Smooth muscle cell (in vitro differentiated cells): ENCODE measurements around the gene UACA. TPM values are rescaled to one million over a fixed set of nuclear protein-coding genes. Genes with fewer than 3 reads are reported as not detected.
"Not testable (repeated sequence)": the region's sequence is repeated elsewhere in the genome, so short reads cannot be mapped to it uniquely, and the experiment has no call there.

Source experiments
- DNase-seq: peaks from one replicate; lab custom pipeline; 2025; ENCODE audit not compliant: unreplicated experiment; lab: John Stamatoyannopoulos, UW
- H2AFZ ChIP-seq: fragments of 200-600 bp; sonication (generic); 2 replicates; pipeline ENCODE4 v1.6.0; 2016; ENCODE audit warnings: antibody characterized with exemption, low read depth, mild to moderate bottlenecking
- H3F3A ChIP-seq: fragments of 200-600 bp; sonication (generic); 2 replicates; pipeline ENCODE4 v1.6.0; 2017; ENCODE audit warnings: antibody characterized with exemption, low read depth
- H3K27ac ChIP-seq: fragments of 200-600 bp; sonication (generic); 2 replicates; pipeline ENCODE4 v1.5.1; 2016; ENCODE audit warnings: low read depth, mild to moderate bottlenecking
- H3K27me3 ChIP-seq: fragments of 200-600 bp; sonication (generic); 2 replicates; pipeline ENCODE4 v1.6.1; 2016; ENCODE audit warnings: low read depth, mild to moderate bottlenecking
- H3K36me3 ChIP-seq: fragments of 200-600 bp; sonication (generic); 2 replicates; pipeline ENCODE4 v1.5.1; 2016; ENCODE audit warnings: low read depth
- H3K4me1 ChIP-seq: fragments of 200-600 bp; sonication (generic); 2 replicates; pipeline ENCODE4 v1.5.1; 2016; ENCODE audit warnings: low read depth
- H3K4me2 ChIP-seq: fragments of 200-600 bp; sonication (generic); 2 replicates; pipeline ENCODE4 v1.6.0; 2016; ENCODE audit warnings: mild to moderate bottlenecking
- H3K4me3 ChIP-seq: fragments of 200-600 bp; sonication (generic); 2 replicates; pipeline ENCODE4 v1.5.1; 2016; ENCODE audit warnings: mild to moderate bottlenecking
- H3K79me2 ChIP-seq: fragments of 200-600 bp; sonication (generic); 2 replicates; pipeline ENCODE4 v1.6.0; 2016; ENCODE audit warnings: low read depth, mild to moderate bottlenecking
- H3K9ac ChIP-seq: fragments of 200-600 bp; sonication (generic); 2 replicates; pipeline ENCODE4 v1.6.0; 2016; ENCODE audit warnings: low read depth
- H3K9me3 ChIP-seq: fragments of 200-600 bp; sonication (generic); replicated peaks from 2 replicates; pipeline ENCODE4 v1.5.1; 2016; ENCODE audit warnings: low read depth
- H4K20me1 ChIP-seq: fragments of 200-600 bp; sonication (generic); 2 replicates; pipeline ENCODE4 v1.6.0; 2016; ENCODE audit warnings: low read depth
- CTCF ChIP-seq: fragments of 200-600 bp; sonication (generic); IDR thresholded peaks from 2 replicates; pipeline ENCODE4 v1.5.1; 2017; ENCODE audit warnings: borderline replicate concordance, mild to moderate bottlenecking, antibody characterized with exemption; ENCODE audit not compliant: insufficient read depth, poor library complexity, severe bottlenecking
- WGBS: methylation state at CpG from one replicate; pipeline ENCODE4 v1.1.7; 2016; ENCODE audit warnings: low lambda C conversion rate; 5-methylcytosine and 5-hydroxymethylcytosine counted together
- polyA plus RNA-seq: library from polyadenylated mRNA; unstranded; fragments of >200 nt; fragmentation: Nextera tagmentation; extraction: Ambion mirVana; gene quantifications from 2 replicates; pipeline ENCODE4 v1.2.1, GENCODE V29; 2016
- total RNA-seq: library from RNA; depleted of rRNA; stranded (reverse); fragments of >200 nt; gene quantifications from 2 replicates; pipeline ENCODE4 v1.2.3, GENCODE V29; 2014

The UACA gene
- total and polyA plus RNA-seq, 2 experiments from 2014 or later = 109 to 153 TPM

DNA sequence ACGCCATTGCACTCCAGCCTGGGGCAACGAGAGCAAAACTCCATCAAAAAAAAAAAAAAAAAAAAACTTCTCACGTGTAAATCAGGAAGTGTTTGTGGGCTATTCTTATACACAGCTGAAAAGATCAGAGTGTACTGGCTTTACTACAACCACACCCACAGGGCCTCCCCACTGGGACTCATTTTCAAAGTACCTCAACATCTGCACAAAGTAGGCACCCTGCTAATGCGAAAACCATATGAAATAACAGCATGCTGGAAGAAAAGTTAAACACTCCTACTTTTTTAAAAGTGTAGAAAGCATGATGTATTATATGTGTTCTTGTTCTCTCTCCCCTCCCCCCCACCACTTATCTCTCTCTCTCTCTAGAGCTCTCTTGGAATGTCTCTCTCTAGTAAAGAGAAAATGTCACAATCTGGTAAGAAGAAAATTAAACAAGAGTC, 11.1 kb downstream of the UACA start:
- no peaks in the 10 kb centered on the region for H3K4me1 ChIP-seq
- H3K4me2 ChIP-seq = no peak overlapping the region
- no peaks in the 10 kb centered on the region for H3F3A ChIP-seq
- no peak overlapping the region for H3K27ac ChIP-seq
- WGBS = 77% methylated on average over 4 of the region's 4 CpGs
- no peak overlapping the region for H3K9ac ChIP-seq
- peaks cover 98% of the 10 kb centered on the region for H3K79me2 ChIP-seq
- no peaks in the 10 kb centered on the region for H3K9me3 ChIP-seq
- H4K20me1 ChIP-seq = peaks cover 96% of the 10 kb centered on the region
- no peaks in the 10 kb centered on the region for H3K36me3 ChIP-seq
- no peak for DNase-seq
- no peaks in the 10 kb centered on the region for H3K27me3 ChIP-seq
- no peak for TF ChIP-seq CTCF
- H3K4me3 ChIP-seq = no peak overlapping the region
- no peak overlapping the region for H2AFZ ChIP-seq

DNA sequence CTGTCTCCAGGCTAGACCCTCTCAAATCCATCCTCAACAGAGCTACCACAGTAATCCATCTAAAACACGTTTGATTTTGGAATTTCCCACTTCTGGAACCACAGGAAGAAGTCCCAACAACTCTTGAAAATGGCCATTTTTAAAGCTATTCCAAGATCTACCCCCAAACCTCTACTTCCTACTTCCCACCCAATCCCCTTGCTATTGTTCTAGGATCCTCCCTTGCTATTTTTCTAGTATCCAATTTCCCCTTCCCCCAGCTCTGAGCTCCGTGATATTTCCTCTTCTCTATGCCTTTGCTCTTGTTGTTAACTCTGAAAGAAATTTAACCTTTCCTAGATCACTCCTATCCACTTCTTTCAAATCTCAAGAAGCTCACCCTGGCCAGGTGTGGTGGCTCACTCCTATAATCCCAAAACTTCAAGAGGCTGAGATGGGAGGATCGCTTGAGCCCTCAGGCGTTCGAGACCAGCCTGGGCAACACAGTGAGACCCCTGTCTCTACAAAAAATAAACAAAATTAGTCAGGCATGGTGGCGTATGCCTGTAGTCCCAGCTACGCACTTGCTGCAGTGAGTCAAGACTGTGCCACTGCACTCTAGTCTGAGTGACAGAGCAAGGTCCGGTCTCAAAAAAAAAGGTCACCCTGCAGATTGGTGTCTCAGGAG, 13.0 kb downstream of the UACA start:
- no peaks in the 10 kb centered on the region for H3K27me3 ChIP-seq
- H3K4me3 ChIP-seq = no peak overlapping the region
- WGBS = 94% methylated on average over 8 of the region's 8 CpGs
- no peaks in the 10 kb centered on the region for H3K4me1 ChIP-seq
- H2AFZ ChIP-seq = no peak overlapping the region
- H4K20me1 ChIP-seq = peaks cover 95% of the 10 kb centered on the region
- H3K79me2 ChIP-seq = peaks cover 98% of the 10 kb centered on the region
- no peaks in the 10 kb centered on the region for H3F3A ChIP-seq
- H3K9me3 ChIP-seq = no peaks in the 10 kb centered on the region
- H3K27ac ChIP-seq = no peak overlapping the region
- TF ChIP-seq CTCF = no peak
- no peaks in the 10 kb centered on the region for H3K36me3 ChIP-seq
- no peak overlapping the region for H3K9ac ChIP-seq
- no peak for DNase-seq
- no peak overlapping the region for H3K4me2 ChIP-seq

GRCh38 chr15:70748281-70748747, 15.0 kb downstream of the UACA start:
- TF ChIP-seq CTCF = no peak
- Histone ChIP-seq H3K27ac (no peak overlapping the region), H3K4me2 (no peak overlapping the region), H4K20me1 (peaks cover 93% of the 10 kb centered on the region), H3K9me3 (no peaks in the 10 kb centered on the region), H2AFZ (no peak overlapping the region), H3K79me2 (peaks cover 97% of the 10 kb centered on the region), H3K9ac (no peak overlapping the region), H3K4me1 (no peaks in the 10 kb centered on the region), H3K27me3 (no peaks in the 10 kb centered on the region), H3K36me3 (no peaks in the 10 kb centered on the region), H3F3A (peaks cover 2% of the 10 kb centered on the region), H3K4me3 (no peak overlapping the region)
- 95% methylated on average over 3 of the region's 3 CpGs for WGBS
- no peak for DNase-seq

DNA sequence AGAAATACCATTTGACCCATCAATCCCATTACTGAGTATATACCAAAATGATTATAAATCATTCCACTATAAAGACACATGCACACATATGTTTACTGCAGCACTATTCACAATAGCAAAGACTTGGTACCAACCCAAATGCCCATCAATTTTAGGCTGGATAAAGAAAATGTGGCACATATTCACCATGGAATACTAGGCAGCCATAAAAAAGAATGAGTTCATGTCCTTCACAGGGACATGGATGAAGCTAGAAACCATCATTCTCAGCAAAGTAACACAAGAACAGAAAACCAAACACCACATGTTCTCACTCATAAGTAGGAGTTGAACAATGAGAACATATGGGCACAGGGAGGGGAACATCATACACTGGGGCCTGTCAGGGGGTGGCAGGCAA, 16.8 kb downstream of the UACA start:
- H3K4me1 ChIP-seq, H3K27ac ChIP-seq, H2AFZ ChIP-seq, H3F3A ChIP-seq, H3K4me3 ChIP-seq, H3K4me2 ChIP-seq, H3K9me3 ChIP-seq, DNase-seq, H3K9ac ChIP-seq, H3K36me3 ChIP-seq, H3K27me3 ChIP-seq: not testable (repeated sequence)
- peaks cover 97% of the 10 kb centered on the region for H3K79me2 ChIP-seq
- peaks cover 92% of the 10 kb centered on the region for H4K20me1 ChIP-seq
